CD4-positive, alpha-beta T cell treated with Interleukin-15 for 1 hour (primary cell): Measurements from ENCODE around the gene APPBP2.
"Not testable (repeated sequence)": the region's sequence is repeated elsewhere in the genome, so short reads cannot be mapped to it uniquely, and the experiment has no call there.

Source experiments
- DNase-seq: peaks from one replicate; pipeline ENCODE4 v3.0.0-alpha.2; 2020

Gene APPBP2

GRCh38 chr17:60490594-60490993 lies 35.4 kb downstream of the APPBP2 start:
- DNase-seq = not testable (repeated sequence)

- DNase-seq = no peak
These were observed 44.4 kb downstream of the APPBP2 start for GRCh38 chr17:60481604-60482003.

GRCh38 chr17:60473788-60474187 lies 52.3 kb downstream of the APPBP2 start:
- DNase-seq = no peak

- no peak for DNase-seq
These were observed 53.6 kb downstream of the APPBP2 start for GRCh38 chr17:60472449-60472848.

GRCh38 chr17:60471451-60471850 lies 54.6 kb downstream of the APPBP2 start:
- no peak for DNase-seq

GRCh38 chr17:60468371-60468770 lies 57.7 kb downstream of the APPBP2 start:
- no peak for DNase-seq

- no peak for DNase-seq
These were observed 61.7 kb downstream of the APPBP2 start for GRCh38 chr17:60464343-60464742.

- DNase-seq = no peak
These were observed 62.7 kb downstream of the APPBP2 start for GRCh38 chr17:60463157-60463835.

GRCh38 chr17:60461584-60461983 lies 64.5 kb downstream of the APPBP2 start:
- no peak for DNase-seq

GRCh38 chr17:60457148-60457547 lies 68.9 kb downstream of the APPBP2 start:
- DNase-seq = no peak

- no peak for DNase-seq
These were observed 70.7 kb downstream of the APPBP2 start for GRCh38 chr17:60455378-60455777.

GRCh38 chr17:60451965-60452364 lies 74.1 kb downstream of the APPBP2 start:
- DNase-seq = no peak

GRCh38 chr17:60451071-60451470 lies 75.0 kb downstream of the APPBP2 start:
- DNase-seq = no peak

- DNase-seq = no peak
These were observed 78.7 kb downstream of the APPBP2 start for GRCh38 chr17:60447375-60447774.

GRCh38 chr17:60445144-60445543 lies 80.9 kb downstream of the APPBP2 start:
- no peak for DNase-seq

- no peak for DNase-seq
These were observed 82.3 kb downstream of the APPBP2 start for GRCh38 chr17:60443713-60444112.

GRCh38 chr17:60442271-60443173 lies 83.5 kb downstream of the APPBP2 start:
- no peak for DNase-seq

- DNase-seq = no peak
These were observed 86.5 kb downstream of the APPBP2 start for GRCh38 chr17:60439501-60439900.

- DNase-seq = no peak
These were observed 89.4 kb downstream of the APPBP2 start for GRCh38 chr17:60436676-60437075.

GRCh38 chr17:60435244-60436167 lies 90.5 kb downstream of the APPBP2 start:
- DNase-seq = peak; percentile 54

- DNase-seq = not testable (repeated sequence)
These were observed 92.7 kb downstream of the APPBP2 start for GRCh38 chr17:60433021-60433997.

- not testable (repeated sequence) for DNase-seq
These were observed 95.5 kb downstream of the APPBP2 start for GRCh38 chr17:60430561-60430960.
